Neuronal stem cell (in vitro differentiated cells): ENCODE results near the gene CDK11A.
A peak's percentile ranks its signal among the peaks of the same experiment; 100 is the strongest.
"Not testable (repeated sequence)": the region's sequence is repeated elsewhere in the genome, so short reads cannot be mapped to it uniquely, and the experiment has no call there.

Source experiments
- DNase-seq: peaks from one replicate; pipeline ENCODE4 v3.0.0-alpha.2; 2013; ENCODE audit warnings: low spot score
- H2AFZ ChIP-seq: one replicate; pipeline ENCODE4 v1.6.1; 2013; ENCODE audit warnings: mild to moderate bottlenecking, low read length, inconsistent platforms
- H2AK5ac ChIP-seq: 2 replicates; pipeline ENCODE4 v1.6.1; 2013; ENCODE audit warnings: low read depth, mild to moderate bottlenecking, inconsistent platforms, low read length, moderate library complexity, mixed read lengths
- H2BK120ac ChIP-seq: 2 replicates; pipeline ENCODE4 v1.6.1; 2013; ENCODE audit warnings: low read depth, mild to moderate bottlenecking, inconsistent platforms, low read length, moderate library complexity, mixed read lengths
- H2BK12ac ChIP-seq: one replicate; pipeline ENCODE4 v1.6.1; 2013; ENCODE audit warnings: low read length, inconsistent platforms
- H2BK15ac ChIP-seq: 2 replicates; pipeline ENCODE4 v1.6.1; 2013; ENCODE audit warnings: mild to moderate bottlenecking, low read length, inconsistent platforms, mixed read lengths
- H2BK5ac ChIP-seq: one replicate; pipeline ENCODE4 v1.6.1; 2013; ENCODE audit warnings: inconsistent platforms, mild to moderate bottlenecking, low read length, moderate library complexity
- H3K14ac ChIP-seq: one replicate; pipeline ENCODE4 v1.6.1; 2013; ENCODE audit warnings: low read length, inconsistent platforms
- H3K18ac ChIP-seq: 2 replicates; pipeline ENCODE4 v1.6.1; 2013; ENCODE audit warnings: low read length, inconsistent platforms
- H3K23ac ChIP-seq: 2 replicates; pipeline ENCODE4 v1.6.1; 2013; ENCODE audit warnings: low read depth, mild to moderate bottlenecking, mixed read lengths, low read length, inconsistent platforms; ENCODE audit not compliant: poor library complexity
- H3K27ac ChIP-seq: replicated peaks from 3 replicates; pipeline ENCODE4 v1.5.1; 2013; ENCODE audit warnings: low read length, inconsistent platforms
- H3K27me3 ChIP-seq, 3 experiments: 2 replicates each; pipeline ENCODE4 v1.6.1; 2013; ENCODE audit warnings: low read length in 3 of 3, mild to moderate bottlenecking in 2 of 3, inconsistent platforms in 1 of 3, low read depth in 1 of 3, mixed read lengths in 1 of 3, moderate library complexity in 1 of 3; ENCODE audit not compliant: control insufficient read depth in 3 of 3, insufficient read depth in 3 of 3
- H3K36me3 ChIP-seq, 2 donors: replicated peaks in 1 of 2; 2 replicates each; pipeline ENCODE4 v1.6.1; 2013; ENCODE audit warnings: low read length in 2 of 2; ENCODE audit not compliant: control insufficient read depth in 2 of 2, insufficient read depth in 2 of 2
- H3K4ac ChIP-seq: 2 replicates; pipeline ENCODE4 v1.6.1; 2013; ENCODE audit warnings: inconsistent platforms, mild to moderate bottlenecking, low read length, moderate library complexity
- H3K4me1 ChIP-seq, 2 donors: 1 replicate in 1 of 2; 2 replicates in 1 of 2; pipeline ENCODE4 v1.6.1; 2013; ENCODE audit warnings: low read length in 2 of 2, low read depth in 1 of 2; ENCODE audit not compliant: control insufficient read depth in 2 of 2, insufficient read depth in 1 of 2
- H3K4me2 ChIP-seq: one replicate; pipeline ENCODE4 v1.6.1; 2013; ENCODE audit warnings: mild to moderate bottlenecking, low read length, inconsistent platforms; ENCODE audit not compliant: insufficient read depth, poor library complexity, severe bottlenecking
- H3K4me3 ChIP-seq, 2 donors: 2 replicates each; pipeline ENCODE4 v1.5.1; 2013; ENCODE audit warnings: low read length in 2 of 2, mild to moderate bottlenecking in 2 of 2, inconsistent platforms in 1 of 2, moderate library complexity in 1 of 2
- H3K79me1 ChIP-seq: one replicate; pipeline ENCODE4 v1.6.1; 2013; ENCODE audit warnings: low read depth, mild to moderate bottlenecking, inconsistent platforms, low read length, moderate library complexity
- H3K9ac ChIP-seq: one replicate; pipeline ENCODE4 v1.6.1; 2013; ENCODE audit warnings: mild to moderate bottlenecking, low read depth, low read length, inconsistent platforms; ENCODE audit not compliant: poor library complexity
- H3K9me3 ChIP-seq, 2 donors: replicated peaks in 1 of 2; 2 replicates each; pipeline versions ENCODE3 to v1.6.1; 2013; ENCODE audit warnings: low read length in 2 of 2, mild to moderate bottlenecking in 2 of 2, inconsistent platforms in 1 of 2, low read depth in 1 of 2, mixed read lengths in 1 of 2, moderate library complexity in 1 of 2; ENCODE audit not compliant: control insufficient read depth in 2 of 2, insufficient read depth in 1 of 2
- H4K8ac ChIP-seq: one replicate; pipeline ENCODE4 v1.6.1; 2013; ENCODE audit warnings: low read depth, mild to moderate bottlenecking, inconsistent platforms, low read length, moderate library complexity
- H4K91ac ChIP-seq: one replicate; pipeline ENCODE4 v1.6.1; 2013; ENCODE audit warnings: low read length, low read depth, mild to moderate bottlenecking, inconsistent platforms; ENCODE audit not compliant: poor library complexity
- WGBS, 2 donors: extraction: QIAGEN DNeasy Blood & Tissue Kit; methylation state at CpG; one replicate each; pipeline ENCODE4 v1.1.7; 2013; ENCODE audit warnings: missing lambda C conversion rate in 2 of 2, mixed read lengths in 1 of 2; ENCODE audit not compliant: insufficient read length in 2 of 2, insufficient replicate concordance in 1 of 2; ENCODE audit errors: extremely low coverage in 2 of 2; 5-methylcytosine and 5-hydroxymethylcytosine counted together

CDK11A gene

GRCh38 chr1:1676087-1676486 lies 48.1 kb downstream of the CDK11A start:
- not testable (repeated sequence) for H2BK120ac ChIP-seq, H3K4ac ChIP-seq, H3K14ac ChIP-seq, H3K4me3 ChIP-seq, H3K27ac ChIP-seq, H3K4me1 ChIP-seq, H3K9me3 ChIP-seq, DNase-seq, H2BK12ac ChIP-seq, H3K18ac ChIP-seq, H2AK5ac ChIP-seq, H3K79me1 ChIP-seq, H3K4me2 ChIP-seq, H2BK5ac ChIP-seq, H2AFZ ChIP-seq, H3K27me3 ChIP-seq, H3K23ac ChIP-seq, H4K8ac ChIP-seq, H2BK15ac ChIP-seq, H3K9ac ChIP-seq, H4K91ac ChIP-seq
- WGBS, 2 donors, result no CpG with 5 or more reads among the region's 21 CpGs
- peaks cover 9 to 33% of the 10 kb centered on the region in 2 donors for H3K36me3 ChIP-seq

GRCh38 chr1:1675218-1675617 lies 48.9 kb downstream of the CDK11A start:
- not testable (repeated sequence) for H3K4ac ChIP-seq, H3K27ac ChIP-seq, H2BK12ac ChIP-seq, H3K14ac ChIP-seq, H3K4me1 ChIP-seq, H3K23ac ChIP-seq, H2BK15ac ChIP-seq, H2BK120ac ChIP-seq, H3K18ac ChIP-seq, H3K4me3 ChIP-seq, H4K8ac ChIP-seq, H4K91ac ChIP-seq, H2BK5ac ChIP-seq, H3K9me3 ChIP-seq, H3K27me3 ChIP-seq, H3K9ac ChIP-seq, H3K79me1 ChIP-seq, H3K4me2 ChIP-seq, DNase-seq, H2AFZ ChIP-seq, H2AK5ac ChIP-seq
- WGBS, 2 donors, result no CpG with 5 or more reads among the region's 18 CpGs
- peaks cover 11 to 40% of the 10 kb centered on the region in 2 donors for H3K36me3 ChIP-seq

GRCh38 chr1:1674806-1675205 lies 49.4 kb downstream of the CDK11A start:
- H3K14ac ChIP-seq, H3K4me1 ChIP-seq, H4K91ac ChIP-seq, DNase-seq, H3K23ac ChIP-seq, H2AK5ac ChIP-seq, H2AFZ ChIP-seq, H2BK5ac ChIP-seq, H3K4me3 ChIP-seq, H3K4ac ChIP-seq, H3K27ac ChIP-seq, H3K9me3 ChIP-seq, H2BK120ac ChIP-seq, H3K18ac ChIP-seq, H2BK15ac ChIP-seq, H3K27me3 ChIP-seq, H4K8ac ChIP-seq, H3K79me1 ChIP-seq, H3K4me2 ChIP-seq, H2BK12ac ChIP-seq, H3K9ac ChIP-seq: not testable (repeated sequence)
- no CpG with 5 or more reads among the region's 21 CpGs for WGBS, 2 donors
- peaks cover 12 to 44% of the 10 kb centered on the region in 2 donors for H3K36me3 ChIP-seq

DNA sequence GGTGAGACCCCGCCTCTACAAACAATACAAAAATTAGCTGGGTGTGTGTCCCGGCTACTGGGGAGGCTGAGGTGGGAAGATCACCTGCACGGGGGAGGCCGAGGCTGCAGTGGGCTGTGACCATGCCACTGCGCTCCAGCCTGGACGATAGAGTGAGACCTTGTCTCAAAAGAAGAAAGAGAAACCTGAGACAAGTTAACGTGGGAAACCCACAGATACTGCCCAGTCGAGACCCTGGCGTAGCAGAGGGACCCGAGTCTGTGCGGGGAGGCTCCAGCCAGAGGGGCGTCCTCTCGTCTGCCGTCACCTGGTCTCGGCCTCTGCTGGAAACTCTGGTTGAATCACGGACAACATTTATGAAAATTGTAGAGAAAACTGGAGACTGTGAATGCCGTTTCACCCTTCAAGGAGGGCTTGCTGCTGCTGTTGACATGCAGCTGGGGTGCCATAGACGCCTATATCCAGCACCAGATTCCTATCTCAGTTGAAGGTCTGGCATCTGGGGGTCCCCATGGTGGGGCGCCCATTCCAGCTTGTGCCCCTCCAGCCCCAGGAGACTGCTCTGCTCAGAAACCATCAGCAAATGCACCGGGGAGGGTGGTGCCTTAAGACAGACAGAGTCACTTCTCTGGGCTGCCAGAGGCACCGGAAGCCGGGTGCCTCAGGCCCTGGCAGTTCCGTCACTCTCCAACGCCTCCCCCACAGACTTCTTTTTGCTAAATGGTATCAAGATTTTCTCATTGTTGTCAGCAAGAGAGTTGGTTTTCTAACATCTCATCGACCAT lies 51.8 kb downstream of the CDK11A start:
- Histone ChIP-seq H3K4me3 (no peak overlapping the region), H3K4me1 (no peaks in the 10 kb centered on the region), H3K9me3 (no peaks in the 10 kb centered on the region), H3K79me1 (no peaks in the 10 kb centered on the region), H4K8ac (no peak overlapping the region), H2BK5ac (no peak overlapping the region), H3K18ac (no peak overlapping the region), H2AK5ac (no peak overlapping the region), H2BK12ac (no peak overlapping the region), H3K4me2 (no peak overlapping the region), H3K4ac (no peak overlapping the region), H2BK120ac (no peak overlapping the region), H2BK15ac (no peak overlapping the region), H3K14ac (no peak overlapping the region), H3K9ac (no peak overlapping the region), H3K23ac (peak overlapping the region; percentile 44), H4K91ac (no peak overlapping the region), H3K27me3 (no peaks in the 10 kb centered on the region), H3K27ac (no peak overlapping the region), H3K36me3 (peaks cover 15 to 53% of the 10 kb centered on the region in 2 donors), H2AFZ (no peak overlapping the region)
- no CpG with 5 or more reads among the region's 25 CpGs for WGBS, 2 donors
- no peak for DNase-seq
